Bronchial epithelial cell (primary cell): ENCODE results near the gene SLX4IP. TPM values are rescaled to one million over a fixed set of nuclear protein-coding genes. Genes with fewer than 3 reads are reported as not detected.

Source experiments
- DNase-seq: peaks from one replicate; pipeline ENCODE4 v3.0.0-alpha.2; 2010; ENCODE audit warnings: low read depth
- FAIRE-seq: peaks from 2 replicates; lab custom pipeline; 2011; peaks lifted over from hg19 to GRCh38; lab: Jason Lieb, UNC
- H3K27me3 ChIP-seq: 2 replicates; pipeline ENCODE4 v1.5.1; 2011; ENCODE audit warnings: low read length; ENCODE audit not compliant: control insufficient read depth, insufficient read depth
- H3K36me3 ChIP-seq: 2 replicates; pipeline ENCODE4 v1.5.1; 2011; ENCODE audit warnings: low read length; ENCODE audit not compliant: control insufficient read depth, insufficient read depth
- H3K4me3 ChIP-seq: 2 replicates; pipeline ENCODE4 v1.5.1; 2011; ENCODE audit warnings: mild to moderate bottlenecking, low read depth, low read length, control low read depth
- CTCF ChIP-seq: IDR thresholded peaks from 2 replicates; pipeline ENCODE4 v1.5.1; 2011; ENCODE audit warnings: mild to moderate bottlenecking, moderate library complexity, low read length, control low read depth, inconsistent platforms; ENCODE audit not compliant: insufficient read depth, severe bottlenecking
- total RNA-seq: library from RNA; depleted of rRNA; stranded (reverse); fragments of >200 nt; gene quantifications from 2 replicates; pipeline ENCODE4 v1.2.1, GENCODE V29; 2014

SLX4IP gene
- total RNA-seq, 1 donor from 2014 or later: 3.9 TPM

- no peak for DNase-seq
- no peak for FAIRE-seq
- Histone ChIP-seq H3K4me3 (no peak overlapping the region), H3K36me3 (no peaks in the 10 kb centered on the region), H3K27me3 (no peaks in the 10 kb centered on the region)
- TF ChIP-seq CTCF: no peak
These were observed 3.1 kb downstream of the SLX4IP start for GRCh38 chr20:10438217-10438616.

GRCh38 chr20:10443936-10444335 is 8.8 kb downstream of the SLX4IP start:
- DNase-seq: no peak
- TF ChIP-seq CTCF: no peak

GRCh38 chr20:10445758-10446157 is 10.7 kb downstream of the SLX4IP start:
- H3K36me3 ChIP-seq: no peaks in the 10 kb centered on the region
- no peak overlapping the region for H3K4me3 ChIP-seq
- FAIRE-seq (no peak), DNase-seq (no peak)
- TF ChIP-seq CTCF: no peak
- H3K27me3 ChIP-seq: no peaks in the 10 kb centered on the region

More at GRCh38 chr20:10443936-10444335, 8.8 kb downstream of the SLX4IP start:
- H3K36me3 ChIP-seq: no peaks in the 10 kb centered on the region
- H3K4me3 ChIP-seq: no peak overlapping the region
- no peak for FAIRE-seq
- H3K27me3 ChIP-seq: no peaks in the 10 kb centered on the region

GRCh38 chr20:10447028-10447427 is 11.9 kb downstream of the SLX4IP start:
- no peak overlapping the region for H3K4me3 ChIP-seq
- H3K27me3 ChIP-seq: no peaks in the 10 kb centered on the region
- DNase-seq (peak; percentile 80), FAIRE-seq (no peak)
- no peaks in the 10 kb centered on the region for H3K36me3 ChIP-seq
- TF ChIP-seq CTCF: no peak

GRCh38 chr20:10448270-10449156 is 13.4 kb downstream of the SLX4IP start:
- no peaks in the 10 kb centered on the region for H3K36me3 ChIP-seq
- no peaks in the 10 kb centered on the region for H3K27me3 ChIP-seq
- no peak for DNase-seq
- no peak overlapping the region for H3K4me3 ChIP-seq
- TF ChIP-seq CTCF: no peak
- no peak for FAIRE-seq
